Cerebellar cortex (tissue), 1 donor: ENCODE results near the gene TREH.
"Not testable (repeated sequence)": the region's sequence is repeated elsewhere in the genome, so short reads cannot be mapped to it uniquely, and the experiment has no call there.

ENCODE experiments used
- DNase-seq: peaks from one replicate; pipeline ENCODE4 v3.0.0-alpha.2; 2015; ENCODE audit warnings: low spot score

The TREH gene

DNA sequence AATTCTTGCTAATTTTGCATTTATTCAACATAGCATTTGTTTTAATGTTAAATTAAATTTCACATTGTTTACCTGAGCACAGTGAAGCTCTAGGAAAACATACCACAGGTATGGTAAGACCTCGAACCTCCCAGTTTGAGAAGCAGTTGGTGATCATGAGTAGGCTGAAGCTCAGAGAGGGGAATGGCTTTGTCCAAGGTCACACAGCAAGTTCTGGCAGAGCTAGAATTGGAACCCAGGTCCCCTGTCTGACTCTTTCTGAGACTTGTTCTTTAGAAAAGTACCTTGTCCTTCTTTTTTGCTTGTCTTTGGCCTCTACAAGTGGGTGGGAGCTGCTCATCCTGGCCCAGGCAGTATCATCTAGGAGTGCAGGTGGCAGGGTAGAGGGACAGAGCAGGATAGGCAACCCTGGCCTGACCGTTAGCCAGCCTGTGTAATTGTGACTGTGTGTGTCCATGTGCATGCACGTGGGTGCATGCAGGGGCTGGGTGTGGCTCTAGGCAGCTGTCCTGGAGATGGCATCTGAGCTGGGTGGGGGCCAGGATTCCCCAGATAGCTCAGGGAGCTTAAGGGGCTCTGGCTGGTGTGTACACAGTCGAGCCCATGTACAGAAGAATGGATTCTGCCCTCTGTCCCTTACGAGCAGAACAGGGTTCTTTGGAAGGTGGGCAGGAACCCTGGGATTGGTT is 50.4 kb downstream of the TREH start:
- no peak for DNase-seq

DNA sequence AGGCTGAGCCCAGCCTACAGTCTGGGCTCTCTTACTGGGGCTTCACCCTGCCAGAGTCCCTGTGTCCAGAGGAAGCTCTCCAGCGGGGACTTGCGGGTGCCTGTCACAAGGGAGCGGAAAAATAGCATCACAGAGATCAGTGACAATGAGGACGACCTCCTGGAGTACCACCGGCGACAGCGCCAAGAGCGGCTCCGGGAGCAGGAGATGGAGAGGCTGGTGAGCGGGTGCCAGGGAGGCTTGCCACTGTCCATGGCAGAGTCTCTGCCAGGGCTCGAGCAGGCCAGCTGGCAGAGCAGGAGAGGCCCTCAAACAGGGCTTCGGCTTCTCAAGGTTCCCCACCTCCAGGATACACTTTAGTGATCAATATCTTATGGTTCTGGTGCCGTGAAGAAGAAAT is 51.0 kb downstream of the TREH start:
- peak; percentile 93 for DNase-seq

DNA sequence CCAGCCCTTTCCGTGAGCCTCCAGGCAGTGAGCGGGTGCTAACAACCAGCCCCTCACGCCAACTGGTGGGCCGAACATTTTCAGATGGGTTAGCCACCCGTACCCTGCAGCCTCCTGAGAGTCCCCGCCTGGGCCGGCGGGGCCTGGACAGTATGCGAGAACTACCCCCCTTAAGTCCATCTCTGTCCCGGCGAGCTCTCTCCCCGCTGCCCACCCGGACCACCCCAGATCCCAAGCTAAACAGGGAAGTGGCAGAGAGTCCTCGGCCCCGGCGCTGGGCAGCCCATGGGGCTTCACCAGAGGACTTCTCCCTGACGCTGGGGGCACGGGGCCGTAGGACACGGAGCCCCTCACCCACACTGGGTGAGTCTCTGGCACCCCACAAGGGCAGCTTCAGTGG is 51.4 kb downstream of the TREH start:
- no peak for DNase-seq

DNA sequence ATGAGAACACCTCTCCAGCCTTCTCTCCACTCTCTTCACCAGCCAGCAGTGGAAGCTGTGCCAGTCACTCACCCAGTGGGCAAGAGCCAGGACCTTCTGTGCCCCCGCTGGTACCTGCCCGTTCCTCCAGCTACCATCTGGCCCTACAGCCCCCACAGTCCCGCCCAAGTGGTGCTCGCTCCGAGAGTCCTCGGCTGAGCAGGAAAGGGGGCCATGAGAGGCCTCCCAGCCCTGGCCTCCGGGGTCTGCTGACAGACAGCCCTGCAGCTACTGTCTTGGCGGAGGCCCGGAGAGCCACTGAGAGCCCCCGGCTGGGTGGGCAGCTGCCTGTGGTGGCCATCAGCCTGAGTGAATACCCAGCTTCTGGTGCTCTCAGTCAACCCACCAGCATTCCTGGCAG is 51.9 kb downstream of the TREH start:
- DNase-seq: no peak

DNA sequence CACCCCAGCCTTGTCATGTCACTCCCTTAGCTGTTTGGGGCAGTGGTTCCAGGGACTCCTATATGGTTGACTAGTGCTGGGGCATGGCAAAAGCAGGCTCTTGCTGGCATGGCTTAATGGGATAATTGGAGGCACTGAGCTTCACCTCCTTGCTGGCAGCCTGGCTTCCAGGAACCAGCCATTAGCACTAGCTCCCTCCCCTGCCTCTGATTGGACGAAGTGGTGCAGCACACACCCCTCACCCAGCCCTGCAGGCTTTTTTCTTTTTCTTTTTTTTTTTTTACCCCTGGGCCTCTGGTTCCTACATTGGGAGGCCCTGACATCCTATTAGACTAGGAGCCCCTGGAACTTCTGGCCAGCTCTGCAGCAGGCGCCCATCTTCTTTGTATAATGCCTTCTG is 53.5 kb downstream of the TREH start:
- DNase-seq: no peak

DNA sequence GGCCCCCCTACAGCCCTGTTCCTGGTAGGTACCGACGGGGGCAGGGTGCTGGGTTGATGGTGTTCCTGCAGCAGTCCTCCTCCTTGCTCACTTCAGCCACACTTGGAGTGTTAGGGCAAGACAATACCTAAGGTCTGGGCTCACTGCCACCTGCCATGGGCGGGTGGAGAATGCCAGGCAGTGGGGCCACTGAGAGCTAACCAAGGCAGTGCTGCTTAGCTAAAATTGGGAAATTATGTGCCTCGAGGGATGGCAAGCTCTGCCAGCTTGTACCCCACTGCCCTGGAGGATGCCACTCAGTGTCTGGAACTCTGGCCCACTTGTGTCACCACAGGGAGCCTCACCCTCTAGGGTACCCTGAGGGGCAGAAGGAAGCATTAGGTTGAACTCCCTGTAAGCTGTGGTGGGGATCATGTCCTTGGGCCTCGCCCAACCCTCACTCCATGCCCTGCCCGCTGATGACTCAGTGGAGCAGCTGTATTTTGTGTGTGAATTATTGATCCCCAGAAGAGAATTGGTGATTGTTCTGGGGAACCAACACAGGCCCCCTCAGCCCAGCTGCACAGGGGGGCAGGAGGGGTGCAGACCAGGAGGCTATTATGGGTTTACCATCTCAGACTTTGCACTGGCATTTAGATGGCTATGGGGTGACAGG is 54.3 kb downstream of the TREH start:
- peak; percentile 59 for DNase-seq

DNA sequence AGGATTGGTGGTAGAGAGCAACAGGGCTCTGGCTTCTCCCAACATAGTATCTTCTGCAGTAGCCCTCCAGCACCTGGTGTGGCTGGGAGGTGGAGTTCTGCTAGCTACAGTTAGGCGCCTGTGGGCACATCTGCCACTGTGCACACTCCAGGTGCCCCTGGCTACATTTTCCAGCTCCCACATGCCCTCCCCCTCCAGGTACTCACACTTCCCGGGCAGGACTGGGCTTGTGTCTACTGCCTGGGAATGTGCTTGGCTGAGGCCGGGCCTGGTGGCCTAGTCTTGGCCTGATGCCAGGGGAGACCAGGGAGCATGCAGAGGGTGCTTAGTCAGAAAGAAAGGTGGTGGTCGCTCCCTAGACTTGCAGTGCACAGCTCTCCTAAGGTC is 56.2 kb downstream of the TREH start:
- no peak for DNase-seq

DNA sequence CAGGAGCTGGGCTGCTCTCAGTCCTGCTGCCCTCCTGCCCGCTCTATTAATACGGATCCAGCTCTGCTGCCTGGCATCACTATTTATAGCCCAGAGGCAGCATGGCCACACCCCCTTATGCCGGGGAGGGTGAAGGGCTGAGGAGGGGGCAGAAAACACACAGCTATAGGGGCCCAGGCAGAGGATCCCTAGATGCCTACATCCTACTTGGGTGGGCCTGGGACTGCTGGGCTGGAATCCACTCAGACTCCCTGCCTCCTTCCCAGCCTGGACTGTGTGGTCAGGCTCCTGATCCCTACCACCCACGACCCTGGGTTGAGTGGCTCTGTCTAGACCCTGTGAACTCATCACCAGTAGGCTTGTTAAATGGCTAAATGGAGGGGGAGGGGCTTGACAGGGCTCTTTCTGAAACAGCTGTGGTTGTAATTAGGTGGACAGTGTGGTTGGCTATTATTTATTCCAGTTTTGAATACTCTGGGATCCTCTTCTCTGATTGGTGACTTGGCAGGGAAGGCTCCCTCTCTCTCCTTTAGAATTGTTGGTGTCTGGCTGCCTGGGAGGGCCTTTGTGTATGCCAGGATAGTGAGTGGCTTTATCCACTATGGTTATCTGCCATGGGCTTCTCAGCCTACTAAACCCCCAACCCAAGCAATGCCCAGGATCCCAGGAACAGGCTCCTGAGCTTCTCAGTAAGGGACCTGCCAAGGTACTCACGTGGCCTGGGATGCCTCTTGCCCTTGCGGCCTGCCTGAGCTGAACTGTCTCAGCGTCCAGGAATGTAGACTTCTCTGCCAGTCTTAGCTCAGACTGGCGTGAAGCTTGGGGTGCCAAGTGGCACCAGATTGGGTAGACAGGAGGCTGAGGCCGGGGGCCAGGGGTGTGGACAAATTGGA is 56.8 kb downstream of the TREH start:
- peak; percentile 86 for DNase-seq

DNA sequence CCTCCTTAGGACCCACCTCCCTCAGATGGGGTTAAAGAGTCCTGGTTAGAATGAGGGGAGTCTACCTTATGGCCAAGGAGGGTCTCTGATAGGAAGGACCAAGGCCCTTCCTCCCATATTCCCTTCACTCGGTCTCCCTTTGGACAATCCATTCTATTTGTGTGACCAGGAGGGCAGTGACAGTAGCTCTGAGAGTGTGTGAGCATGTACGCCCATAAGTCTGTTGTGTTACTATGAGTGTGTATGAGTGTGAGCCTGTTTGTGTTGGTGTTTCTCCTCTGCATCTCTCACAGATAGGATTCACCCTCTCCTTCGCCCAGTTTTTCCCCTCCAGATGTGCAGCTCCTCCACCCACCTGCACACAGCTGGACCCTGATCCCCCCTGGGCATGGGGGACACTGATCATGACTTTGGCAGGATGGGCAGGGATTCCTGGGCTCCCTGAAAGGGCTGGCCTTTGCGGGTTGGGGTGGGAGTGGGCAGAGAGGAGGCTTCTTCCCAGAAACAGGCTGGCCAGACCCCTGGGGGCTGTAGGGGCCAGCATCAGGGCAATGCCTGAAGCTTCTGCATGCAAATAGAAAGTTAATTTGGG is 57.6 kb downstream of the TREH start:
- DNase-seq: no peak

DNA sequence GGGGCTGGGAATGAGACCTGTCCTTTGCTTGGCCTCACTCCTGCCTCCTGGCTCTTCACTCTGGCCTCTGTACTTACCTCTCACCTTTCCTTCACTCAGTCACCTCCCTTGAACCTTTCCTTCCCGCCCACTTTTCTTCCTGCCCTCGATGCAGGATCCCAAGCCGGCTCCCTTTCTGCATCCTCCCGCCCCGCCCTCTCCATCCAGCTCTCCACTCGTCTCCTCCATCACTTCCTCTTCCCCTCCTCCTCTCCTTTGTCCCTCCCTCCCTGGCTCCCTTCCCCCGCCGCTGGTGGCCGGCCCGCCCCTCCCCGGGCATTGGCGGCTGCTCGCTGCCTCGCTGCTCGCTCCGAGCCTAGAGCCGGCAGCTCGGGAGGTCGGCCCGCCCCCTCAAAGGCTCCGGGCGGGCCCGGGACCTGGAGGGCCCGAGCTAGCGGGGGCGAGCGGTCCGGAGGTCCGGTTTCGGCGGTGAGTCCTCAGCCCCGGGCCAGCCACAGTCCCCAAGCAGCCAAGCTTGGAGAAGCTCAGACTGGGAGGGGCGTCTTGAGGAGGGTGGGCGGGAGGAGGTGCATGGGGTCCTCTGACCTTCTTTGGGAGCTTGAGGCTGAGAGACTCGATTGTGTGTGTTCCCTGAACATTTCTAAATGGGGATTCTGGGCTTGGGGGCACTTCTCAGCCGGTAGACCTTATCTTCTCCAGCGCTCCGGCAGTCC is 58.2 kb downstream of the TREH start:
- DNase-seq: peak; percentile 93

DNA sequence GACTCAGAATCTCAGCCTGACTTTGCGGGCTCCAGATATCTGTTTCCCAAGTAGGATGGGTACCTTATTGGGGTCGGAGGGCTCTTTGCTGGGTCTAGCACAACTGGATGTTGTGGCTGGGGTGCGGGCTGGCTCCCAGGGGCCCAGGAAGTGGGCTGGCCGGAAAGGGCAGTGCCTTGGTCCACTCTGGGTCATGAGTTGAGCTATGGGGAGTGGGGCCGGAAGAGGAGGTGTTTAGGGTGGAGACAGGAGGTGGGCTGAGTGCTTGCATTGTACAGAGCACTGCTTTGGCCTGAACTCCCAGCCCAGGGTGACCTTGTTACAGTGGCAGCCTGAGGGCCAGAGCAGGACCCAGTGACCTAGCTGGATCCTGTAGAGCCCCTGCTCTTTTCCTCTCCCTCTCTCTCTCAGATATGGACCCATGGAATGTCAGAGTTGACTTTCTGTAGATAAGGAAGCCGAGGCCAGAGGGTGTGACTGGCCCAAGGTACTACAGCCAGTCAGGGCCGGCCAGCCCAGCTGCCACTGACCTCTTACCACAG is 58.9 kb downstream of the TREH start:
- no peak for DNase-seq

DNA sequence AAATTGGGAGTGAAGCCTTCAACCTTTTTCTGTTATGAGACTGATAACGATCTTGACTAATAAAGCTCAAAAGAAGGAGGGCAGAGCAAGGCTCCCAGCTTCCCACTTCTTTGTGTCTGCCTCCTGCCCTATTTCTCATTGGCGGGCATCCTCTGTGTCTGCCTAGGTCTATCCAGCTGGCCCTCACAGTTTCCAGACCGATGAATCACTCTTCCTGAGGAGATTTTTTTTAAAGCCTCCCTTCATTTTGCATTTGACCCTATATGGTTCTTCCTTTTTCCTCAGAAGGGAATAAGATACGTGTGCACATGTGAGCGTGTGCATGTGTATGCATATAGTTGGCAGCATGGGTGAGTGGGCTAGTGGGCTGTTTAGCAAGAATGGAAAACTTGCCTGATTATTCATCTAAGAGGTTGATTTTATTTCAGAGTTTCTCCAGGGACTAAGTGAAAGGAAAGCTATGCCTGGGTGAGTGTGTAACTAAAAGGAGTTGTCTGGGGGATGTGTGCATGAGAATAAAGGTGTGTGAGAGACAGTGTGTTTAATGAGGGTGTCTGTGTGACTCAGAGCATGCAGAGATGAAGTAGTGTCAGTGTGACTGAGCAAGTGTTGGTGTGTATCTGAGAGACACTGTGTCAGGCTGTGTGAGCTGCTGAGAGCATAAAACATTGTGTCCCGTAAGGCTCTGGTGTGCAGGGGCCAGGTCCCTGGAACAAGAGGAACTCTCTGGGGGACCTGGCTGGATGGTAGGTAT is 59.8 kb downstream of the TREH start:
- peak; percentile 84 for DNase-seq

DNA sequence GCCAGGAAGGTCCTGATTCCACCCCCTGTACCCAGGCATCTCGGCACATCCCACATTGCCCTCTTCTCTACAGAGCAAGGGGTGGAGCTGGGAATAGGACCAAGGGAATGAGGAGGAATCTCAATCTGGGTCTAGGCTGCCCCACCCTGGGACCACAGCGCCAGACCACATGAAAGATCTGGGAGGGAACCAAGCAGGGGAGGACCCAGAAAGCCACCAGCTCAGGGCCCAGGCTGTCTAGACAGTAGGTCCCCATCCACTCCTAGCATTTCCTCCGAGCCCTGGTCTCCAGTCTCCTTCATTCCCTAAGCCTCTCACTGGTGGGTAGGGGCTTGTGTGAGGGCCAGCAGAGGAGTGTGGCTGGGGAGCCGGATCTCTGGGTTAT is 60.5 kb downstream of the TREH start:
- no peak for DNase-seq

DNA sequence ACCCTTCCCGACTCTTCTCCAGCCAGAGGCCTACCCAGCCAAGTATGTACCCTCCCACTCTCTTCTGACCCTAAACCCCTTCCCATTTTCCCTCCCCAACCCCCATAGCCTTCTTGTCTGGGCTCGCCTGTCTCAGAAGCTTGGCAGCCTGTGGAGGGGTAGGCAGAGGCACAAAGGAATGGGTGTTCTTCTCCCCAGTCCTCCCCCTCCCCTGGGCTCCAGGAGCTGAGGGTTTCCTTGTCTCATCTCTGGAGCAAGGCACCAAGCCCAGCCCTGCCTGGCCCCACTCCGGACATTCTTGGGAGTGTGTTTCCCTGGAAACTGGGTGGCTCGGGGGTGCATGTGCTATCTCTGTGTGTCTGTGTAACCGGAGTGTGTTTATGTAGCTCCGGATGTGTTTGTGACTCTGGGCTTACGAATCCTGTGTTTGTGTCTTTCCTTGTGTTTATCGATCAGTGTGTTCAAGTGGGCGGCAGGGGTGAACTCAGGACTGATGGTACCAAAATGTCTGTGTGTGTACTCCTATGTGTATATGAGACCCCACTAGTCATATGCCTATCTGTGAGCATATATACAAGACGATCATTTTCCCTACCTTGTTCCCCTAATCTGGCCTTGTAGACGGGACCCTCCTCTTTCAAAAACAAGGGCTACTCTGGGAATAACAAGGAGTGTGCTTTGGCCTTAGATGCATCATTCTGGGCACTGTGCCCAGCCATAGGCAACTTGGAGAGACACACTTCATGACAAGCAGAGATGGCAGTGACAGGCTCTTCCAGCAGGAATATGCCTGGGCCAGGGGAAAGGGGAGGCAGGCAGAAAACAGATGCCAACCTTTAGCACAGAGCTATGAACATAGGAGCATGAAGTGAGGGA is 61.1 kb downstream of the TREH start:
- DNase-seq: no peak

DNA sequence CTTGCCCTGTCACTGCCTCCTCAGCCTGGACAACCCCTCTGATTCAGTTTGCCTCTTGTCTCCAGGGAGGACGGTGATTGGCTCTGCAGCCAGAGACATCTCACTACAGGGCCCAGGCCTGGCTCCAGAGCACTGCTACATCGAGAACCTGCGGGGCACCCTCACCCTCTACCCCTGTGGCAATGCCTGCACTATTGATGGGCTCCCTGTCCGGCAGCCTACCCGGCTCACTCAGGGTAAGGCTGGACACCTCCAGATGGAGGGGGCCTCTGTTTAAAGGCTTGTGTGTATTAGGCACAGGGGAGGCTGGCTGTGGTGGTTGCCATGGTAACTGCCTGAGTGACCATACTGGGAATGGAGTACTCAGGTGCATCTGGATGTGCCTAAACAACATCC is 63.5 kb downstream of the TREH start:
- no peak for DNase-seq

DNA sequence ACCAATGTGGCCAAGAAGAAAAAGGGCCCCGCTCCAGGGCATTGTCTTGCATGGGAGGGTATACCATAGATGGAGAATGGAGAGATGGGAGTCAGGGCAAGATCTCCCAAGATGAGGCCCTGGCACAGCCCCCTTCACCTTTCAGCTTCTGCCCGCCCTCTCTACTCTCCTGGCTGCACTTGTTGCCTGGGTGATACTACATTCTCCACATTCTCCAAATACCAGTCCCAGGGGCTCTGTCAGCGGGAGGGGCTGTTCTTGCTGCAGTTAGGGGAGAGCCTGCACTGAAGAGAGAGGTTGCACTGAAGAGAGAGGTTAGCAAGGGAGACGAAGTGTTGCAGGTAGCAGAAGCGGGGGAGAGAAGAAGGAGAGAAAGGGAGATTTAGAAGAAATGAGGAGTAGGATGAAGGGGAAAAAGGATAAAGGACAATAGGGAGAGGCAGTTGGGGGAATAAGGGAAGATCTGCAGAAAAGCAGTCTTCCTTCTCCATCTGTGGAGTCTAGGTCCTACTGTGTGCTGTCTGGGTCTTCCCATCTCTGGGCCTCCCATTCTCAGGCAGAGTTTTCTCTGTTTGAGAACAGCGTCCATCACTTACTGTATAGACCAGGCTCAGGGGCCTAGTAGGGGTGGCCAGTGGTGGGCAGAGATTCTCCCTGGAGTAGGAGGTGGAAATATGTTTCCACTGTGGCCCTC is 64.0 kb downstream of the TREH start:
- DNase-seq: peak; percentile 61

DNA sequence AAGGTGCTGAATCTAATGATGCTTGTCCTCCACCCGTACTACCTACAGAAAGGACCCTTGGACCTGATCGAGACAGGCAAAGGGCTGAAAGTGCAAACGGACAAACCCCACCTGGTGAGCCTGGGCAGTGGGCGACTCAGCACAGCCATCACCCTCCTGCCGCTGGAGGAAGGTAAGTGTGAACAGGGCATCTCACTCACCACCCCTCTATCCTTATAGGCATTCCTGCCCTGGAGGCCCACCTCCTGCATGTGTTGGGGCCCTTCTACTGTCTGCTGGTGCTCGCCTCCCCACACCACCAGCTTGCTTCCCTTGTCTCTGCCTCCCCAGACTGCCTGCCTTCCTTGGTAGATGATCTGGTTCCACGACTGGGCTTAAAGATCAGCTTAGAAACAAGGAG is 64.9 kb downstream of the TREH start:
- DNase-seq: no peak

DNA sequence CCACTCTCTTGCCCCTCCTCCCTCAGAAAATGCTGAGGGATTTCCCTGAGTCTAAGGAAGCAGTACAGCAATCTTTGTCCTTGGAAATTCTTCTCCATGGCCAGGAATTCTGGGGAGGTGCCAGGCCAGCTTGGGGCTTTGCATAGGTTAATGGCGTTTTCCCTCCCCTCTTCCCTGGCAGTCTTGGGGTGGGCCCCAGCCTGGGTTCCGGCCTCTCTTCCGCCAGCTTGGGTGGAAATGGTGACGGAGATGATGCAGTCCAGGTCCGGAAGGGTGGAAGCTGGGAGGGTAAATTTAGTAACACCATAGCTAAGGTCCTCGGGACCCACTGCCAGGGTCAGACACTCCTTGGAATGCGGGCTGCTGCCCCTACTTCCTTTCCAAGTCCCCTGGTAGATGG is 67.1 kb downstream of the TREH start:
- no peak for DNase-seq

DNA sequence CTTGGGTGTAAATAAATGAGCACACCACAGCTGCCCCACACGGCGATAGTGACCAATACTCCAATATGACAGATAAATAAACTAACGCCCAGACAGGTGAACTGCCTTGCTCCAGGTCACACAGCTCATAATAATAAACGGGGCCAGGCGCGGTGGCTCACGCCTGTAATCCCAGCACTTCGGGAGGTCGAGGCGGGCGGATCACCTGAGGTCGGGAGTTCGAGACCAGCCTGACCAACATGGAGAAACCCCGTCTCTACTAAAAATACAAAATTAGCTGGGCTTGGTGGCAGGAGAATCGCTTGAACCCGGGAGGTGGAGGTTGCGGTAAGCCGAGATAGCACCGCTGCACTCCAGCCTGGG is 68.0 kb downstream of the TREH start:
- DNase-seq: not testable (repeated sequence)
